H1 (cell line): ENCODE results near the gene FLOT1. TPM values are rescaled to one million over a fixed set of nuclear protein-coding genes. Genes with fewer than 3 reads are reported as not detected.

ENCODE experiments used
- CTCF ChIA-PET: fragments of 300-600 bp; sonication (Branson Sonifier 250); formaldehyde crosslinking; loops from one replicate; lab custom pipeline; 2021; ENCODE audit not compliant: partially characterized antibody; lab: Charles Lee
- POLR2A ChIA-PET: fragments of 300-600 bp; sonication (Branson Sonifier 250); formaldehyde crosslinking; loops from one replicate; lab custom pipeline; 2021; ENCODE audit warnings: inconsistent platforms; ENCODE audit not compliant: partially characterized antibody; lab: Charles Lee
- DNase-seq, 2 experiments: peaks; one replicate each; pipeline versions ENCODE4 v3.0.0 to v3.0.0-alpha.2; 2010 to 2022; ENCODE audit warnings: low spot score in 2 of 2, low read depth in 1 of 2, mixed read lengths in 1 of 2
- FAIRE-seq: peaks from 2 replicates; lab custom pipeline; 2011; peaks lifted over from hg19 to GRCh38; lab: Jason Lieb, UNC
- H2AFZ ChIP-seq: 2 replicates; pipeline ENCODE4 v1.8.1; 2012; ENCODE audit warnings: low read length, inconsistent platforms
- H2AK5ac ChIP-seq: 2 replicates; pipeline ENCODE4 v1.6.1; 2013; ENCODE audit warnings: low read depth, low read length
- H2BK120ac ChIP-seq: replicated peaks from 2 replicates; pipeline ENCODE3; 2013; ENCODE audit warnings: low read depth, low read length, inconsistent platforms
- H2BK12ac ChIP-seq: 2 replicates; pipeline ENCODE4 v1.6.1; 2013; ENCODE audit warnings: low read depth, low read length
- H2BK15ac ChIP-seq: 2 replicates; pipeline ENCODE4 v1.6.1; 2013; ENCODE audit warnings: low read length
- H2BK20ac ChIP-seq: 2 replicates; pipeline ENCODE4 v1.6.1; 2013; ENCODE audit warnings: low read length
- H2BK5ac ChIP-seq: 2 replicates; pipeline ENCODE4 v1.6.1; 2013; ENCODE audit warnings: low read depth, low read length
- H3K14ac ChIP-seq: 2 replicates; pipeline ENCODE4 v1.6.1; 2013; ENCODE audit warnings: inconsistent platforms; ENCODE audit not compliant: insufficient read length
- H3K18ac ChIP-seq: 2 replicates; pipeline ENCODE4 v1.6.1; 2013; ENCODE audit warnings: low read length; ENCODE audit errors: extremely low read depth
- H3K23ac ChIP-seq: 2 replicates; pipeline ENCODE4 v1.6.1; 2013; ENCODE audit warnings: inconsistent platforms; ENCODE audit not compliant: insufficient read length
- H3K23me2 ChIP-seq: 2 replicates; pipeline ENCODE4 v1.6.1; 2013; ENCODE audit warnings: low read depth, low read length
- H3K27ac ChIP-seq: 2 replicates; pipeline ENCODE4 v1.6.1; 2011; ENCODE audit warnings: low read depth, low read length, inconsistent platforms
- H3K27me3 ChIP-seq, 4 experiments: replicated peaks in 1 of 4; 1 replicate in 1 of 4; 2 replicates in 3 of 4; pipeline versions ENCODE4 v1.6.1 to v1.8.1; 2011 to 2013; ENCODE audit warnings: low read length in 3 of 4, mild to moderate bottlenecking in 3 of 4, inconsistent platforms in 2 of 4, mixed read lengths in 2 of 4, moderate library complexity in 1 of 4; ENCODE audit not compliant: control insufficient read depth in 3 of 4, insufficient read depth in 3 of 4; ENCODE audit errors: extremely low read depth in 1 of 4
- H3K36me3 ChIP-seq, 4 experiments: 2 replicates each; pipeline versions ENCODE4 v1.6.1 to v1.8.1; 2011 to 2013; ENCODE audit warnings: mild to moderate bottlenecking in 4 of 4, low read length in 3 of 4, moderate library complexity in 2 of 4, control low read depth in 1 of 4, inconsistent platforms in 1 of 4; ENCODE audit not compliant: insufficient read depth in 4 of 4, control insufficient read depth in 2 of 4
- H3K4ac ChIP-seq: replicated peaks from 2 replicates; pipeline ENCODE3; 2013; ENCODE audit warnings: low read length, low read depth, mixed read lengths, inconsistent platforms; ENCODE audit not compliant: insufficient read length
- H3K4me1 ChIP-seq, 4 experiments: replicated peaks in 1 of 4; 1 replicate in 1 of 4; 2 replicates in 3 of 4; pipeline versions ENCODE4 v1.6.1 to v1.8.1; 2011 to 2013; ENCODE audit warnings: low read length in 3 of 4, inconsistent platforms in 2 of 4, mixed read lengths in 1 of 4; ENCODE audit not compliant: insufficient read depth in 4 of 4, control insufficient read depth in 3 of 4
- H3K4me2 ChIP-seq, 2 experiments: 2 replicates each; pipeline versions ENCODE4 v1.6.1 to v1.8.1; 2011 to 2013; ENCODE audit warnings: low read depth in 2 of 2, low read length in 2 of 2, control low read depth in 1 of 2, inconsistent platforms in 1 of 2, mild to moderate bottlenecking in 1 of 2; ENCODE audit not compliant: insufficient read depth in 1 of 2
- H3K4me3 ChIP-seq, 4 experiments: fragments of 200-600, 300-600 bp in 1 of 4; sonication (generic), shearing (Covaris generic), sonication (Bioruptor Twin) in 1 of 4; 2 replicates each; pipeline versions ENCODE4 v1.5.1 to v1.8.1; 2011 to 2016; ENCODE audit warnings: low read length in 4 of 4, low read depth in 3 of 4, control low read depth in 2 of 4, inconsistent platforms in 2 of 4, mild to moderate bottlenecking in 2 of 4, mixed read lengths in 1 of 4, moderate library complexity in 1 of 4; ENCODE audit not compliant: insufficient read depth in 2 of 4; ENCODE audit errors: extremely low read depth in 1 of 4
- H3K56ac ChIP-seq: replicated peaks from 2 replicates; pipeline ENCODE3; 2013; ENCODE audit warnings: low read depth, mild to moderate bottlenecking, mixed read lengths, low read length, inconsistent platforms; ENCODE audit not compliant: insufficient read length
- H3K79me1 ChIP-seq: 2 replicates; pipeline ENCODE4 v1.6.1; 2013; ENCODE audit warnings: low read depth, low read length, control low read depth
- H3K79me2 ChIP-seq, 2 experiments: 2 replicates each; pipeline versions ENCODE4 v1.6.1 to v1.8.1; 2012 to 2013; ENCODE audit warnings: low read length in 2 of 2, mild to moderate bottlenecking in 2 of 2, inconsistent platforms in 1 of 2; ENCODE audit not compliant: insufficient read depth in 2 of 2, control insufficient read depth in 1 of 2
- H3K9ac ChIP-seq, 4 experiments: replicated peaks in 1 of 4; 1 replicate in 1 of 4; 2 replicates in 3 of 4; pipeline versions ENCODE4 v1.6.1 to v1.8.1; 2011 to 2013; ENCODE audit warnings: low read depth in 3 of 4, low read length in 3 of 4, control low read depth in 2 of 4, mild to moderate bottlenecking in 2 of 4, moderate library complexity in 2 of 4, inconsistent platforms in 1 of 4; ENCODE audit errors: extremely low read depth in 1 of 4
- H3K9me3 ChIP-seq, 2 experiments: 2 replicates each; pipeline versions ENCODE4 v1.6.1 to v1.8.1; 2012 to 2013; ENCODE audit warnings: mild to moderate bottlenecking in 2 of 2, moderate library complexity in 2 of 2, control low read depth in 1 of 2, inconsistent platforms in 1 of 2, low read depth in 1 of 2, low read length in 1 of 2, mixed read lengths in 1 of 2; ENCODE audit not compliant: insufficient read depth in 2 of 2
- H4K20me1 ChIP-seq, 2 experiments: replicated peaks in 1 of 2; 2 replicates each; pipeline versions ENCODE3 to v1.8.1; 2011 to 2013; ENCODE audit warnings: inconsistent platforms in 2 of 2, low read length in 2 of 2, mild to moderate bottlenecking in 1 of 2; ENCODE audit not compliant: insufficient read depth in 2 of 2, control insufficient read depth in 1 of 2
- H4K5ac ChIP-seq: 2 replicates; pipeline ENCODE4 v1.6.1; 2013; ENCODE audit warnings: low read length, low read depth, mixed read lengths, inconsistent platforms; ENCODE audit not compliant: insufficient read length
- H4K8ac ChIP-seq: 2 replicates; pipeline ENCODE4 v1.8.0; 2013; ENCODE audit warnings: mild to moderate bottlenecking, moderate library complexity, low read length, inconsistent platforms; ENCODE audit not compliant: insufficient read depth; ENCODE audit errors: extremely low read depth
- H4K91ac ChIP-seq: replicated peaks from 2 replicates; pipeline ENCODE3; 2013; ENCODE audit warnings: low read length, mixed read lengths, inconsistent platforms; ENCODE audit not compliant: insufficient read length
- CBX5 ChIP-seq: fragments of 300-800, 300-1000 bp; sonication (generic); IDR thresholded peaks from 2 replicates; pipeline ENCODE4 v1.7.1; 2016; ENCODE audit warnings: antibody characterized with exemption, low read length, low read depth
- CTBP2 ChIP-seq: IDR thresholded peaks from 2 replicates; pipeline ENCODE4 v1.7.0; 2011; ENCODE audit warnings: borderline replicate concordance, mild to moderate bottlenecking, moderate library complexity, mixed read lengths, low read length; ENCODE audit not compliant: insufficient read depth, insufficient read length
- POLR2A ChIP-seq, 2 experiments: IDR thresholded peaks; 1 replicate in 1 of 2; 2 replicates in 1 of 2; pipeline ENCODE4 v1.6.1; 2011; ENCODE audit warnings: low read depth in 2 of 2, low read length in 2 of 2, mild to moderate bottlenecking in 2 of 2; ENCODE audit errors: control extremely low read depth in 1 of 2
- POLR2AphosphoS5 ChIP-seq: IDR thresholded peaks from 2 replicates; pipeline ENCODE4 v1.6.1; 2011; ENCODE audit warnings: low read depth, low read length
- RAD21 ChIP-seq, 2 experiments: IDR thresholded peaks in 1 of 2; conservative IDR thresholded peaks in 1 of 2; 2 replicates each; pipeline ENCODE4 v1.6.1; 2011; ENCODE audit warnings: low read depth in 2 of 2, low read length in 2 of 2, improper control_type of control experiment in 1 of 2, inconsistent platforms in 1 of 2, mild to moderate bottlenecking in 1 of 2, moderate library complexity in 1 of 2
- TAF7 ChIP-seq: optimal IDR thresholded peaks from 2 replicates; pipeline ENCODE3; 2011; ENCODE audit warnings: low read depth, mild to moderate bottlenecking, inconsistent platforms, low read length, moderate library complexity, borderline replicate concordance
- TCF12 ChIP-seq: IDR thresholded peaks from 2 replicates; pipeline ENCODE4 v1.6.1; 2011; ENCODE audit warnings: low read depth, mild to moderate bottlenecking, low read length
- WGBS, 2 experiments: shearing (Covaris generic) in 1 of 2; methylation state at CpG; one replicate each; pipeline versions ENCODE4 v1.1.6 to v1.1.7; 2013 to 2015; ENCODE audit warnings: low lambda C conversion rate in 2 of 2, mixed read lengths in 2 of 2, inconsistent platforms in 1 of 2, low coverage in 1 of 2, missing lambda C conversion rate in 1 of 2; ENCODE audit not compliant: insufficient replicate concordance in 2 of 2, insufficient coverage in 1 of 2, insufficient read length in 1 of 2; ENCODE audit errors: extremely low coverage in 1 of 2, missing lambda C conversion rate in 1 of 2; 5-methylcytosine and 5-hydroxymethylcytosine counted together
- polyA plus RNA-seq, 7 experiments: library from polyadenylated mRNA; depleted of rRNA in 3 of 7; stranded (reverse) in 5 of 7; unstranded in 2 of 7; fragments of >200 nt in 5 of 7; fragments of 200-250 nt in 2 of 7; gene quantifications; 1 replicate in 5 of 7; 2 replicates in 1 of 7; 4 replicates in 1 of 7; pipeline versions ENCODE4 v1.2.1 to v1.2.3, GENCODE V29; 2011 to 2013; ENCODE audit warnings: missing spikeins in 2 of 7, mixed read lengths in 2 of 7
- total RNA-seq: library from RNA; stranded (reverse); fragmentation: NEBNext Ultra II Directional; extraction: Animal tissue kit (Norgen Biotek cat#: 25700); gene quantifications from 2 replicates; pipeline ENCODE4 v1.2.1, GENCODE V29; 2021
- TF ChIP-seq, protein P1 (sequence below): IDR thresholded peaks from 2 replicates; pipeline ENCODE4 v1.6.1; 2012; ENCODE audit warnings: inconsistent platforms

The FLOT1 gene
- total and polyA plus RNA-seq, 2 of the 8 experiments (the other 6 are each of a cell fraction or from before 2014, with no cell fraction given) = 87.5 to 88.1 TPM

DNA sequence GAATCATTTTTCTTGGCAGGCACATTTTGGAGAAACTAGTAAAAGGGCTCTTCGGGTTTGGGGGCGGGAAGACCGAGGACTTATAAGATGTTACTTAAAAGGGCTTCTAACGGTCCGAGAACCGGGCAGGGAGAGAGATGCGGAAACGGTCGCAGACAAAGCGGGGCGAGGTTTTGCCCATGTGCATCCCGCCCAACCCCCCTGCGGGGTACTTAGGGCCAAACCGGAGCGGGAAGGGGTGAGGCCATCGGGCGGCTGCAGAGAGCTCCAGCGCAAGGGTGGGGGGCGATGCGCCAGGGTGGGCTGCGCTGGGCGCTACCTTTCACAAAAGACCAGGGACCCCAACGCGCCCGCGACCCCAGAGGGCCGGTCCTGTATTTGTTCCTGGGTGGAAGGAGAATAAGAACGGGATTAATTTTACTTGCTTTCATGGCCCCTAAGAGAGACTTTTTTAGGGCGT, 21.7 kb downstream of the FLOT1 start:
- peaks cover 8 to 18% of the 10 kb centered on the region in 2 experiments for H4K20me1 ChIP-seq
- H4K5ac ChIP-seq = peak overlapping the region; percentile 59
- no peaks in the 10 kb centered on the region for H3K27me3 ChIP-seq
- H3K79me1 ChIP-seq = no peaks in the 10 kb centered on the region
- peak overlapping the region; percentile 92 to 98 (median 96) for H3K9ac ChIP-seq
- H3K23me2 ChIP-seq = peaks cover 13% of the 10 kb centered on the region
- peaks cover 6 to 48% of the 10 kb centered on the region in 2 experiments for H3K79me2 ChIP-seq
- H3K4ac ChIP-seq = peak overlapping the region; percentile 44
- H3K4me1 ChIP-seq = peaks cover 0 to 4% (median 1%) of the 10 kb centered on the region in 4 experiments; a peak in 6 of 7 replicates
- DNase-seq = peak in 1 of 2 experiments; percentile 72
- no peaks in the 10 kb centered on the region for H3K9me3 ChIP-seq
- 2% methylated on average over 26 of the region's 29 CpGs; no CpG with 5 or more reads in 1 of the 2 experiments for WGBS, 2 experiments
- peak overlapping the region; percentile 91 for H3K56ac ChIP-seq
- peak overlapping the region; percentile 24; the same call in 1 of the 2 replicates for H3K18ac ChIP-seq
- peak overlapping the region; percentile 97 for H3K27ac ChIP-seq
- TF ChIP-seq RAD21 (IDR thresholded peaks at IDR 0.05 in 1 of 2, conservative IDR thresholded peaks at IDR 0.05 in 1 of 2; ENCODE audit: low read depth in 2 of 2, low read length in 2 of 2) (no peak), TAF7 (peak; percentile 23), POLR2AphosphoS5 (peak; percentile 84), CTBP2 (no peak), TCF12 (no peak), CBX5 (no peak), POLR2A (IDR thresholded peaks at IDR 0.05; ENCODE audit: control extremely low read depth in 1 of 2, low read depth in 2 of 2, low read length in 2 of 2) (peak in 1 of 2 experiments; percentile 59; a peak in 1 of 3 replicates)
- TF ChIP-seq, protein P1, sequence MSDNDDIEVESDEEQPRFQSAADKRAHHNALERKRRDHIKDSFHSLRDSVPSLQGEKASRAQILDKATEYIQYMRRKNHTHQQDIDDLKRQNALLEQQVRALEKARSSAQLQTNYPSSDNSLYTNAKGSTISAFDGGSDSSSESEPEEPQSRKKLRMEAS = peak; percentile 65; the same call in 1 of the 2 replicates
- TF ChIP-seq, all 59 proteins: peak for 4
- peak overlapping the region; percentile 66; the same call in 1 of the 2 replicates for H2AK5ac ChIP-seq
- peak overlapping the region; percentile 91 for H4K8ac ChIP-seq
- FAIRE-seq = no peak
- H4K91ac ChIP-seq = peak overlapping the region; percentile 5
- CTCF ChIA-PET = interaction anchor here (1.1 to 8.2 kb wide), 11 partner anchors 9 to 359 kb away, joined by 3 to 61 read pairs (median 9); partner anchors contain the start of gene FLOT1
- peaks cover 21 to 43% (median 32%) of the 10 kb centered on the region in 4 experiments for H3K36me3 ChIP-seq
- H2BK12ac ChIP-seq = no peak overlapping the region
- peak overlapping the region; percentile 96 to 100 (median 96) for H3K4me3 ChIP-seq
- H3K4me2 ChIP-seq = peak overlapping the region; percentile 66 to 81
- no peak overlapping the region for H2BK15ac ChIP-seq
- H2AFZ ChIP-seq = no peak overlapping the region
- H2BK5ac ChIP-seq = peak overlapping the region; percentile 91
- POLR2A ChIA-PET = interaction anchor here (0.7 to 35.9 kb wide), 22 partner anchors 16 to 366 kb away, joined by 3 to 732 read pairs (median 6); partner anchors contain the start of genes ATAT1, DDR1, DHX16 and FLOT1
- no peak overlapping the region for H2BK120ac ChIP-seq
- H3K23ac ChIP-seq = no peak overlapping the region
- no peak overlapping the region for H2BK20ac ChIP-seq
- peak overlapping the region; percentile 6 for H3K14ac ChIP-seq
